NCI-H526 treated with DMSO at 0.1 percent for 48 hours (cell line): ENCODE results near the gene SPECC1L.

Source experiments
- DNase-seq: peaks from one replicate; lab custom pipeline; 2025; lab: John Stamatoyannopoulos, UW

The SPECC1L gene

GRCh38 chr22:24414984-24415945 lies 144.6 kb downstream of the SPECC1L start:
- DNase-seq = no peak

GRCh38 chr22:24416095-24416494 lies 145.5 kb downstream of the SPECC1L start:
- no peak for DNase-seq

GRCh38 chr22:24416611-24417010 lies 146.0 kb downstream of the SPECC1L start:
- no peak for DNase-seq

- no peak for DNase-seq
Observed at GRCh38 chr22:24417200-24417599, 146.6 kb downstream of the SPECC1L start.

GRCh38 chr22:24417901-24418641 lies 147.4 kb downstream of the SPECC1L start:
- no peak for DNase-seq

GRCh38 chr22:24418786-24419474 lies 148.3 kb downstream of the SPECC1L start:
- no peak for DNase-seq

- no peak for DNase-seq
Observed at GRCh38 chr22:24419475-24419850, 148.8 kb downstream of the SPECC1L start.

GRCh38 chr22:24420072-24420976 lies 149.7 kb downstream of the SPECC1L start:
- no peak for DNase-seq

- no peak for DNase-seq
Observed at GRCh38 chr22:24420977-24421343, 150.3 kb downstream of the SPECC1L start.

GRCh38 chr22:24421428-24421931 lies 150.8 kb downstream of the SPECC1L start:
- DNase-seq = no peak

- no peak for DNase-seq
Observed at GRCh38 chr22:24422102-24422665, 151.6 kb downstream of the SPECC1L start.

GRCh38 chr22:24423519-24424000 lies 152.9 kb downstream of the SPECC1L start:
- no peak for DNase-seq

GRCh38 chr22:24424001-24424900 lies 153.6 kb downstream of the SPECC1L start:
- no peak for DNase-seq

GRCh38 chr22:24424901-24425775 lies 154.5 kb downstream of the SPECC1L start:
- no peak for DNase-seq

- no peak for DNase-seq
Observed at GRCh38 chr22:24426436-24426835, 155.8 kb downstream of the SPECC1L start.

GRCh38 chr22:24426851-24427499 lies 156.3 kb downstream of the SPECC1L start:
- no peak for DNase-seq

GRCh38 chr22:24427500-24428164 lies 157.0 kb downstream of the SPECC1L start, which contains the start of gene ADORA2A:
Gene ADORA2A (plus strand): TSS chr22:24427599. CDS start chr22:24433405, 5,806 bp downstream.
- DNase-seq = no peak
